Measurements from ENCODE around the gene EMX2. TPM values are rescaled to one million over a fixed set of nuclear protein-coding genes. Genes with fewer than 3 reads are reported as not detected.

Gene EMX2
- total RNA-seq, 1 donor from 2014 or later: not detected

DNA sequence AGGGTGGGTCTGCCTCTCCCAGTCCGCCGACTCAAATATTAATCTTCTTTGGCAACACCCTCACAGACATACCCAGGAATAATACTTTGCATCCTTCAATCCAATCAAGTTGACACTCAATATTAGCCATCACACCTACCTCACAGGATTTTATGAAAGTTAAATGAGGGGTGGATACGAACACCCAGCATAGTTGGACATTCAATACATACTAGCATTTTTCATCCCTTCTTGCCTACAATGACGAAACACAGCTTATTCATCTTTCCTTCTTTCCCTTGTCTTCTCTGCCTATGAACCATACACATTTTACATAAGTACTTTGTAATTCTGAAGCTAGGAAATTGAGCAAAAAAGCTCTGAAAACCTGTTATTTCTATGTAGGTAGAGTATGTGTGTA lies 48.5 kb downstream of the EMX2 start:
- ATAC-seq (no peak), DNase-seq (ENCODE audit: low spot score) (no peak)

DNA sequence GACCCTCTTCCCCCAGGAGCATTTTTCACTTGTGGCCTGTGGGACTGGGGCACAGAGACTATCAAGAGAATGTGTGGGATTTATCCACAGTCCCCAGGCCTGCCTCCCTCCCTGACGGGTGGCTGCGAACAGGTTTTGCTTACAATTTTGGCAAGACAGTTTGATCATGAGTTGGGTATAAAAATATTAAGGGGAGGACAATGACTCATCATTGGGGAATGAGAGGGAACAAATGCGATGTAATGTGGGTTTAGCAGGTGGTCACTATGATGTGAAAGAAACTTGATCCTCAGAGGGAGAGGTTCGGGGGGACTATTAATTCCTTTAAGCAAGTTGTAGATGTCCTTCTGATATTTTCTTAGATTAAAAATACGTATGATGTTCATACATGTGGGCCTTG lies 52.2 kb downstream of the EMX2 start:
- ATAC-seq (no peak), DNase-seq (ENCODE audit: low spot score) (no peak)

- no peak for ATAC-seq
- DNase-seq (ENCODE audit: low spot score): no peak
These were observed 54.2 kb downstream of the EMX2 start for GRCh38 chr10:117596706-117597105.

- ATAC-seq (no peak), DNase-seq (ENCODE audit: low spot score) (no peak)
These were observed 54.7 kb downstream of the EMX2 start for GRCh38 chr10:117597216-117597615.

Other genes with a start within 250 kb of the EMX2 start
- 29.6 TPM for gene PDZD8, start 167.3 kb upstream of the EMX2 start, total RNA-seq